Measurements from ENCODE around the gene DNAJB4. TPM values are rescaled to one million over a fixed set of nuclear protein-coding genes. Genes with fewer than 3 reads are reported as not detected.

Gene DNAJB4
- total and polyA plus RNA-seq, 2 of the 13 experiments (the other 11 are each of a cell fraction or from before 2014, with no cell fraction given), result 4.4 to 18.6 TPM

DNA sequence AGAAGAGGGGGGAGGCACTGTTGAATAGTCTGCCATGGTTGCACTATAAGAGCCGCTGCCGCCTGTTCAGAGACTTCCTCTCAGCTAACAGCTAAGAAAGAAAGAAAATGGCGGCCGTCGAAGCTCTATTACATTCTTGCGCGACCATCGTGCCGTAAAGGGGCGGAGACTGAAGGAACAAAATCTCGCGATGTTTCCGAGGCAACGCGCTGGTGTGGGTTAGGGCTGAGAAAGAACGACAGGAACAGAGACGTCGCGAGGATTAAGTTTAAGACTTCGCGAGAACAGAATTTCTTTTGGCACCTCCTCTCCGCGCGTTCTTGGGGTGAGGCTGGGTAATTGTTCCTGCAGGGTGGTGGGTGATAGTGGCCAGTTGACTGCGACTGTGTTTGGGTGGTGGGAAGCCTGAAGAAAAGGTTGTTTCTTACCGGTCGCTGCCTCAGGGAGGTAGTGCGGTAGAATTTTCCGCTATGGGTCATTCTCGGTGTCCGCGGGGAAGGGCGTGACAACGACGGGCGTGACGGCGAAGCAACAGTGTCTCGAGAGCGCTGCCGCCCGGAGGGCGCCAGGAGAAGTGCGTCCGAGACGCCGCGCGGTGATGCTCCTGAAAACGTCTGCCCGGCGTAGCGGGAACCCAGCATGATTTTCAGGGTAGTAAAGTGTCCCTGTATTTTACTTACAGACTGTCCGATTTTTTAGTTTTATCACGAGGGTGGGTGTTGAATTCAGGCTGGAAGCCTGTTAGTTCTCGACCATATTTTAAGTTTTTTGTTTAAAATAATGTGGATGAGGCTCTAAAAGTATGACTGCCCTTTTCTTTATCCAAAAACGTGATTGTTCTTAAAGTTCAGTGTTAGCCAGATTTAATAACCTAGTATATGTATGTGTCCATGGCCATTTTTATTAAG, 25.5 kb upstream of the DNAJB4 start, which contains the start of gene FUBP1 (continued):
- TF ChIP-seq REL (CRISPR knock-in tag; conservative IDR thresholded peaks at IDR 0.05), result 0 out of 2 replicates have a peak, but pooled peaks have one; percentile 47
- no peak for TF ChIP-seq ZNF484 (CRISPR knock-in tag; IDR thresholded peaks at IDR 0.05; ENCODE audit: borderline replicate concordance, low read depth)
- TF ChIP-seq ZNF496 (CRISPR knock-in tag; IDR thresholded peaks at IDR 0.05; ENCODE audit: insufficient replicate concordance), result no peak
- TF ChIP-seq AGO1 (IDR thresholded peaks at IDR 0.05; ENCODE audit: low read depth, low read length, poor library complexity, severe bottlenecking), result no peak
- TF ChIP-seq, protein P1, sequence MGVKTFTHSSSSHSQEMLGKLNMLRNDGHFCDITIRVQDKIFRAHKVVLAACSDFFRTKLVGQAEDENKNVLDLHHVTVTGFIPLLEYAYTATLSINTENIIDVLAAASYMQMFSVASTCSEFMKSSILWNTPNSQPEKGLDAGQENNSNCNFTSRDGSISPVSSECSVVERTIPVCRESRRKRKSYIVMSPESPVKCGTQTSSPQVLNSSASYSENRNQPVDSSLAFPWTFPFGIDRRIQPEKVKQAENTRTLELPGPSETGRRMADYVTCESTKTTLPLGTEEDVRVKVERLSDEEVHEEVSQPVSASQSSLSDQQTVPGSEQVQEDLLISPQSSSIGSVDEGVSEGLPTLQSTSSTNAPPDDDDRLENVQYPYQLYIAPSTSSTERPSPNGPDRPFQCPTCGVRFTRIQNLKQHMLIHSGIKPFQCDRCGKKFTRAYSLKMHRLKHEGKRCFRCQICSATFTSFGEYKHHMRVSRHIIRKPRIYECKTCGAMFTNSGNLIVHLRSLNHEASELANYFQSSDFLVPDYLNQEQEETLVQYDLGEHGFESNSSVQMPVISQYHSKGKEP (CRISPR knock-in tag; IDR thresholded peaks at IDR 0.05), result no peak
- TF ChIP-seq MXD4 (CRISPR knock-in tag; IDR thresholded peaks at IDR 0.05), result no peak; the same call in 1 of the 2 replicates
- no peak for TF ChIP-seq PHF5A (CRISPR knock-in tag; IDR thresholded peaks at IDR 0.05; ENCODE audit: low read depth, unreplicated experiment)
- TF ChIP-seq REPIN1 (CRISPR knock-in tag; IDR thresholded peaks at IDR 0.05; ENCODE audit: borderline replicate concordance, low read depth), result no peak; the same call in 1 of the 2 replicates
- TF ChIP-seq ZFP82 (CRISPR knock-in tag; IDR thresholded peaks at IDR 0.05; ENCODE audit: borderline replicate concordance), result no peak
- TF ChIP-seq, protein P2, sequence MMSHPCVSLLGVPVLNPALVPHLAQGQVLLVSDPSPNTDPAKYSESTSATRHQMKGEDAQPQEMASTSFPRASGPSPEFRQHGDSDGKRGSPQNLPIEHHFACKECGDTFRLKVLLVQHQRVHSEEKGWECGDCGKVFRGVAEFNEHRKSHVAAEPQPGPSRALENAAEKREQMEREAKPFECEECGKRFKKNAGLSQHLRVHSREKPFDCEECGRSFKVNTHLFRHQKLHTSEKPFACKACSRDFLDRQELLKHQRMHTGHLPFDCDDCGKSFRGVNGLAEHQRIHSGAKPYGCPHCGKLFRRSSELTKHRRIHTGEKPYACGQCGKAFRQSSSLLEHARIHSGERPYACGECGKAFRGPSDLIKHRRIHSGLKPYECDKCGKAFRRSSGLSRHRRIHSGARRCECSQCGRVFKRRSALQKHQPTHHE (CRISPR knock-in tag; IDR thresholded peaks at IDR 0.05; ENCODE audit: borderline replicate concordance), result no peak; the same call in 1 of the 2 replicates
- no peak for TF ChIP-seq ARID5B (CRISPR knock-in tag; IDR thresholded peaks at IDR 0.05)
- peak; percentile 43; the same call in 1 of the 2 replicates for TF ChIP-seq ZNF441 (CRISPR knock-in tag; IDR thresholded peaks at IDR 0.05; ENCODE audit: borderline replicate concordance)
- TF ChIP-seq ZBTB38 (CRISPR knock-in tag; IDR thresholded peaks at IDR 0.05), result no peak
- TF ChIP-seq, protein P3, sequence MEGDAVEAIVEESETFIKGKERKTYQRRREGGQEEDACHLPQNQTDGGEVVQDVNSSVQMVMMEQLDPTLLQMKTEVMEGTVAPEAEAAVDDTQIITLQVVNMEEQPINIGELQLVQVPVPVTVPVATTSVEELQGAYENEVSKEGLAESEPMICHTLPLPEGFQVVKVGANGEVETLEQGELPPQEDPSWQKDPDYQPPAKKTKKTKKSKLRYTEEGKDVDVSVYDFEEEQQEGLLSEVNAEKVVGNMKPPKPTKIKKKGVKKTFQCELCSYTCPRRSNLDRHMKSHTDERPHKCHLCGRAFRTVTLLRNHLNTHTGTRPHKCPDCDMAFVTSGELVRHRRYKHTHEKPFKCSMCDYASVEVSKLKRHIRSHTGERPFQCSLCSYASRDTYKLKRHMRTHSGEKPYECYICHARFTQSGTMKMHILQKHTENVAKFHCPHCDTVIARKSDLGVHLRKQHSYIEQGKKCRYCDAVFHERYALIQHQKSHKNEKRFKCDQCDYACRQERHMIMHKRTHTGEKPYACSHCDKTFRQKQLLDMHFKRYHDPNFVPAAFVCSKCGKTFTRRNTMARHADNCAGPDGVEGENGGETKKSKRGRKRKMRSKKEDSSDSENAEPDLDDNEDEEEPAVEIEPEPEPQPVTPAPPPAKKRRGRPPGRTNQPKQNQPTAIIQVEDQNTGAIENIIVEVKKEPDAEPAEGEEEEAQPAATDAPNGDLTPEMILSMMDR (CRISPR knock-in tag; IDR thresholded peaks at IDR 0.05), result peak; percentile 80
- 0 out of 2 replicates have a peak, but pooled peaks have one; percentile 5 for TF ChIP-seq BORCS8-MEF2B (CRISPR knock-in tag; IDR thresholded peaks at IDR 0.05)
- no peak for TF ChIP-seq GLMP (CRISPR knock-in tag; IDR thresholded peaks at IDR 0.05; ENCODE audit: borderline replicate concordance)
- no peak for TF ChIP-seq ZKSCAN1 (IDR thresholded peaks at IDR 0.05; ENCODE audit: low read length)
- TF ChIP-seq CCDC6 (CRISPR knock-in tag; IDR thresholded peaks at IDR 0.05), result no peak; the same call in 1 of the 2 replicates
